Aorta (tissue), 5 donors: Measurements from ENCODE around the gene ADGRG2. TPM values are rescaled to one million over a fixed set of nuclear protein-coding genes. Genes with fewer than 3 reads are reported as not detected.

Source experiments
- ATAC-seq: fragments of 200-7000 bp; cut with Tn5 transposase; one replicate; pipeline ENCODE4 v1.9.1; 2022; ENCODE audit warnings: moderate library complexity; ENCODE audit not compliant: low FRiP score
- DNase-seq, 2 donors: peaks; one replicate each; pipeline ENCODE4 v3.0.0-alpha.2; 2020
- H3K27ac ChIP-seq, 2 donors: one replicate each; pipeline ENCODE4 v1.5.1; 2013; ENCODE audit warnings: low read length in 2 of 2, mild to moderate bottlenecking in 2 of 2, moderate library complexity in 2 of 2, control low read depth in 1 of 2, inconsistent platforms in 1 of 2, low read depth in 1 of 2
- H3K27me3 ChIP-seq, 2 donors: one replicate each; pipeline ENCODE4 v1.6.1; 2013; ENCODE audit warnings: control low read depth in 1 of 2, low read length in 1 of 2, mild to moderate bottlenecking in 1 of 2, moderate library complexity in 1 of 2; ENCODE audit not compliant: insufficient read depth in 2 of 2, control insufficient read depth in 1 of 2
- H3K36me3 ChIP-seq, 2 donors: one replicate each; pipeline ENCODE4 v1.6.1; 2013; ENCODE audit warnings: control low read depth in 1 of 2, low read length in 1 of 2, mild to moderate bottlenecking in 1 of 2; ENCODE audit not compliant: insufficient read depth in 2 of 2, control insufficient read depth in 1 of 2
- H3K4me1 ChIP-seq, 2 donors: one replicate each; pipeline ENCODE4 v1.6.1; 2013; ENCODE audit warnings: low read length in 2 of 2, control low read depth in 1 of 2, mild to moderate bottlenecking in 1 of 2, moderate library complexity in 1 of 2; ENCODE audit not compliant: insufficient read depth in 2 of 2, control insufficient read depth in 1 of 2
- H3K4me3 ChIP-seq, 2 donors: one replicate each; pipeline ENCODE4 v1.5.1; 2013; ENCODE audit warnings: low read length in 2 of 2, control low read depth in 1 of 2, mild to moderate bottlenecking in 1 of 2
- H3K9me3 ChIP-seq: one replicate; pipeline ENCODE4 v1.6.1; 2013; ENCODE audit warnings: mild to moderate bottlenecking, low read length; ENCODE audit not compliant: control insufficient read depth
- WGBS, 2 donors: extraction: QIAGEN DNeasy Blood & Tissue Kit; methylation state at CpG; one replicate each; pipeline ENCODE4 v1.1.7; 2013; 5-methylcytosine and 5-hydroxymethylcytosine counted together
- intact Hi-C, 2 donors: fragments of 100-400 bp; cut with DNase I; formaldehyde crosslinking; loops; one replicate each; pipeline versions ENCODE4 v1.14.2 to v1.15.0; 2022
- polyA plus RNA-seq, 2 donors: library from polyadenylated mRNA; stranded (reverse); fragments of 200-250 nt; gene quantifications; one replicate each; pipeline ENCODE4 v1.2.3, GENCODE V29; 2013
- total RNA-seq, 2 donors: library from RNA; stranded (reverse); fragmentation: NEBNext Ultra II Directional; extraction: Animal tissue kit (Norgen Biotek cat#: 25700); gene quantifications; one replicate each; pipeline ENCODE4 v1.2.1, GENCODE V29; 2021
- donor health status: healthy with polysubstance abuse.
- donor health status: Bipolar disorder and iron deficiency.
- donor health status: DM: no; HTN: no; CAD: no.
- donor health status: DM: no; HTN: no; CAD: no.
- donor health status: DM: yes; HTN: yes; CAD: no.

The ADGRG2 gene
- total and polyA plus RNA-seq, 4 donors = 0.41 to 4.3 (median 1.1) TPM

DNA sequence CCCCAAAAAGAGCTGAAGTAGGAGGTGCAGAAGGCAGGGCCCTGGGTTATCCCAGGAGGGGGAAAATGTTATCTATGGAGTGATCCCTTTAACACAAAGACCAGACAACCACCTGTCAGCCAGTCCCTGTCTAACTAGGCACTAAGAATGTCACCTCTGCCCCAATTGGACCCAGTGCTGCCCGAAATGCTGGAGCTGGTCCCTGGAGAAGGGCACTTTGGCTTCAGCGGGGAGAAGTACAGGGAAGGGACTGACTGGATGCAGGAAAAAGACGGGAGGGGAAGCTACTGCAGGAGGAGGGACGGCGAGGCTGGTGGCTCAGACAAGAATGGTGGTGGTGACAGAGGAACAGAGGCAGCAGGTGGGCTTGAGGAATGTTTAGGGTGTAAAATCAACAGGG is 155.6 kb downstream of the ADGRG2 start:
- WGBS, 2 donors = 81 to 95% methylated on average over 5 of the region's 5 CpGs
- H3K27ac ChIP-seq = no peak overlapping the region
- intact Hi-C loops = no loop called here
- ATAC-seq (no peak), DNase-seq (no peak)
- no peaks in the 10 kb centered on the region for H3K27me3 ChIP-seq
- no peak overlapping the region for H3K4me3 ChIP-seq
- H3K36me3 ChIP-seq = no peaks in the 10 kb centered on the region
- H3K4me1 ChIP-seq = no peaks in the 10 kb centered on the region
- no peaks in the 10 kb centered on the region for H3K9me3 ChIP-seq

- WGBS, 2 donors = 65 to 75% methylated on average over 9 of the region's 9 CpGs
- no peaks in the 10 kb centered on the region for H3K27me3 ChIP-seq
These were observed 157.4 kb downstream of the ADGRG2 start for GRCh38 chrX:18964901-18965300.

DNA sequence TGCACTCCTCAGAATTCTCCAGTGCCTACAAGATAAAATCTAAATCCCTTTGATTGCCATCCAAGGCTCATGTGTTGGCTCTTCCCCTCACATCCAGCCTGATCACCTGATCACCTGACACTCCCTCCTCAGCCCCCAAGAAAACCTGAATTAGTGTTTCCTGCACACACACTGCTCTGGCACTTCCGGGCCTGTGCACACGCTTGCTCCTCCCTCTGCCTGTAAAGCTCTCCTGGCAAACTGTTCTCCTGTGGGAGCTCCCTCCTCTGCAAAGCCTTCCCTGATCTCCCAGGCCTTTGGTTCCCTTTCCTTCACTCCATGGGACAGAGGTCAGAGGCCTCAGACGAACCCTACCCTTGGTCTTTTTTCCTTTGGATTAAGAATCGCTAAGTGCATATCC is 158.2 kb downstream of the ADGRG2 start:
- no peaks in the 10 kb centered on the region for H3K4me1 ChIP-seq
- no peaks in the 10 kb centered on the region for H3K9me3 ChIP-seq
- DNase-seq (no peak), ATAC-seq (no peak)
- no peaks in the 10 kb centered on the region for H3K27me3 ChIP-seq
- intact Hi-C loops = no loop called here
- no peaks in the 10 kb centered on the region for H3K36me3 ChIP-seq
- 80 to 81% methylated on average over 4 of the region's 4 CpGs for WGBS, 2 donors
- no peak overlapping the region for H3K27ac ChIP-seq
- H3K4me3 ChIP-seq = no peak overlapping the region

More at GRCh38 chrX:18964901-18965300, 157.4 kb downstream of the ADGRG2 start:
- ATAC-seq (no peak), DNase-seq (no peak)
- no peak overlapping the region for H3K27ac ChIP-seq
- no peaks in the 10 kb centered on the region for H3K36me3 ChIP-seq
- no peaks in the 10 kb centered on the region for H3K9me3 ChIP-seq
- no peak overlapping the region for H3K4me3 ChIP-seq
- no peaks in the 10 kb centered on the region for H3K4me1 ChIP-seq
- intact Hi-C loops = no loop called here

DNA sequence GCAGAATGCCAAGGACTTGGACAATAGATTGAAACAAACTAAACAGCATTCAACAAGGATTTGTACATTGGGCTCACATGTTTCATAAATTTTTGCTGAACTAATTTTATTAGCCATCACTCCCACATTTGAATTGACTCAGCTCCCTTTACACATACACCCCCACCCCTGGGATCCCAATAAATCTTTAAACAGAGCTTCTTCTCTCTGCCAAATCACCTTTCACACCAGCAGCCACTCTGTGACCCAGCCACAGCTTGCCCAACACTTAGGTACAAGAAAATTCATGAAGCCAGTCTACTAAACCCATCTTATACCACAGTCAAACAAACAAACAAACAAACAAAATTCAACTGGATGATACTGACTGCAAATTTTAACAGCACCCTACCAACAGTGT is 159.9 kb downstream of the ADGRG2 start:
- H3K4me1 ChIP-seq = no peaks in the 10 kb centered on the region
- DNase-seq = no peak
- H3K4me3 ChIP-seq = no peak overlapping the region
- no peaks in the 10 kb centered on the region for H3K9me3 ChIP-seq
- H3K27me3 ChIP-seq = no peaks in the 10 kb centered on the region
- intact Hi-C loops = no loop called here
- H3K36me3 ChIP-seq = no peaks in the 10 kb centered on the region
- no peak for ATAC-seq
- H3K27ac ChIP-seq = no peak overlapping the region

- intact Hi-C loops = no loop called here
- H3K36me3 ChIP-seq = no peaks in the 10 kb centered on the region
- 72 to 86% methylated on average over 2 of the region's 2 CpGs for WGBS, 2 donors
- H3K4me3 ChIP-seq = no peak overlapping the region
- ATAC-seq = no peak
- H3K27me3 ChIP-seq = no peaks in the 10 kb centered on the region
- no peaks in the 10 kb centered on the region for H3K4me1 ChIP-seq
- no peak for DNase-seq
- no peak overlapping the region for H3K27ac ChIP-seq
- no peaks in the 10 kb centered on the region for H3K9me3 ChIP-seq
These were observed 160.6 kb downstream of the ADGRG2 start for GRCh38 chrX:18961686-18962085.

DNA sequence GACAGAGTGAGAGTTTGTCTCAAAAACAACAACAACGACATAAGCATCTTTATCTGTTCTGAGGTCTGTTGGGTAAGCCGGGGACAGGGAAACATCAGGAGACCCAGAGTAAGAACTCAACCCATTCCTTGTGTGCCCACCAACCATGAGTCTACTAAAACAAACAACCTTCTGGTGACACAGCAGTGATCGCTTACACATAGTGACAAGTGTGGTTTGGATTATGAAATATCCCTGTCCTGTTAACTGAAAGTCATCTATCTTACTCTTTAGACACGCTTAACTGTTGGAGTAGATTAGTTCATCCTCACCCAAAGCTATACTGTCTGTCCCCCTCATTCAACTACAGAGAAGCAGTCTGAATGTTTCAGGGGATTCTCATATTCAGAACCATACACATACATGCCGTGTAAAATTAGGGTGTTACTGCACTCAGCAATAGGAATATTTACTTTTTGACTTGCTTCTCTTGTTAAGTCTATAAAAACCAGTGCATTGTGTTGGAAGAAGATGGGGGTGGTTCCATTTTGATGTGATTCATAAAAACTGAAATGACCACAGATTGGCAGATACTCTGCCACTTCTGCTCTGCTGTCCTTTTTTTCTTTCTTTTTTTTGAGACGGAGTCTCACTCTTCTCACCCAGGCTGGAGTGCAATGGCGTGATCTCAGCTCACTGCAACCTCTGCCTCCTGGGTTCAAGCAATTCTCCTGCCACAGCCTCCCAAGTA is 165.8 kb downstream of the ADGRG2 start:
- Histone ChIP-seq H3K4me3 (no peak overlapping the region), H3K27me3 (no peaks in the 10 kb centered on the region), H3K27ac (no peak overlapping the region), H3K36me3 (peaks cover 0 to 1% of the 10 kb centered on the region in 2 donors), H3K9me3 (no peaks in the 10 kb centered on the region), H3K4me1 (no peaks in the 10 kb centered on the region)
- DNase-seq (no peak), ATAC-seq (no peak)
- intact Hi-C loops = no loop called here
- WGBS, 2 donors = 85 to 94% methylated on average over 7 of the region's 7 CpGs

- intact Hi-C loops = no loop called here
- 89 to 94% methylated on average over 4 of the region's 4 CpGs for WGBS, 2 donors
- no peaks in the 10 kb centered on the region for H3K27me3 ChIP-seq
- DNase-seq (no peak), ATAC-seq (no peak)
- peaks cover 0 to 1% of the 10 kb centered on the region in 2 donors for H3K36me3 ChIP-seq
- H3K27ac ChIP-seq = no peak overlapping the region
- H3K4me3 ChIP-seq = no peak overlapping the region
- no peaks in the 10 kb centered on the region for H3K4me1 ChIP-seq
- H3K9me3 ChIP-seq = no peaks in the 10 kb centered on the region
These were observed 166.6 kb downstream of the ADGRG2 start for GRCh38 chrX:18955676-18956075.

- Histone ChIP-seq H3K4me1 (no peaks in the 10 kb centered on the region), H3K27ac (no peak overlapping the region), H3K27me3 (no peaks in the 10 kb centered on the region), H3K36me3 (peaks cover 0 to 1% of the 10 kb centered on the region in 2 donors), H3K4me3 (no peak overlapping the region), H3K9me3 (no peaks in the 10 kb centered on the region)
- WGBS, 2 donors = 78 to 98% methylated on average over 10 of the region's 10 CpGs
- intact Hi-C loops = no loop called here
- DNase-seq (no peak), ATAC-seq (no peak)
These were observed 171.2 kb downstream of the ADGRG2 start for GRCh38 chrX:18951032-18951431.

DNA sequence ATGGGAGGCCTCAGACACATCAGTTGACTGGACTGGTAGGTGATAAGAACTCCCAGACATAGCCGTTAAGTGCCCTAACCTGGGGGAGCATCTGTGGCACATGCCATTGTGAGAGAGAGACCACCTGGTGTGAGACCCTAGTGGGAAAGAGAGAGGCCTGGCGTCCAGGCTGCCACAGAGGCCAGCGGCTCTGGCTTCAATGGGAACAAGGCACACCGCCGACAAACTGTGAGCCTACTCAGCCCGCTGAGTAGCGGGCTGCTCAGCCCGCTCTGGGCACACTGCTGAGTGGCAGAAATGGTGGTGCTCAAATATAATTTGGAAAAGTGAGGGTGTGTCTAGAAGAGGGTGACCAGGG is 172.3 kb downstream of the ADGRG2 start:
- no peaks in the 10 kb centered on the region for H3K9me3 ChIP-seq
- DNase-seq = no peak
- no peak overlapping the region for H3K4me3 ChIP-seq
- H3K27me3 ChIP-seq = no peaks in the 10 kb centered on the region
- peak overlapping the region in 1 of 2 donors; percentile 59 for H3K27ac ChIP-seq
- peaks cover 0 to 1% of the 10 kb centered on the region in 2 donors for H3K36me3 ChIP-seq
- intact Hi-C loops = no loop called here
- ATAC-seq = no peak
- no peaks in the 10 kb centered on the region for H3K4me1 ChIP-seq
- WGBS, 2 donors = 78 to 79% methylated on average over 8 of the region's 8 CpGs
